ENCODE results near the gene KCP.
"Not testable (repeated sequence)": the region's sequence is repeated elsewhere in the genome, so short reads cannot be mapped to it uniquely, and the experiment has no call there.

KCP gene

DNA sequence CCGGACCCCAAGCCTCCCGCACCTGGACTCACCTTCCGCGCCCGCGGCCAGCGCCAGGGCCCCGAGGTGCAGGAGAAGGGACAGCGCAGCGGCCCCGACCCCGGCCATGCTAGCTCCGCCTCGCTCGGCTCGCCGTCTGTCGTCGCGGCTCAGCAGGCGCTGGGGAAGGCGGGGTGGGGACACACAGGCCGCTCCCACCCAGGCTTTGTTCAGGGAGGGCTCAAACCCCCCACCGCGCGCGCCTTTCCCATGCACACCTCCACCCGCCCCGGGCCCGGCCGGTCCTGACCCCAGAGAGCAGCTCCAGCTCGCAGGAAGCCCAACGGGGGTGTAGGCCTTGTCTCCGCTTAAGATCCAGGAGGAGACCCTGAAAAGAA lies at the start of gene KCP:
TSS of gene KCP (minus strand) at position 141 of the 377 bp plus-strand sequence. CDS start at position 108, 33 bp downstream.
- no peak for DNase-seq (ENCODE audit: low read depth in 2 of 2)

DNA sequence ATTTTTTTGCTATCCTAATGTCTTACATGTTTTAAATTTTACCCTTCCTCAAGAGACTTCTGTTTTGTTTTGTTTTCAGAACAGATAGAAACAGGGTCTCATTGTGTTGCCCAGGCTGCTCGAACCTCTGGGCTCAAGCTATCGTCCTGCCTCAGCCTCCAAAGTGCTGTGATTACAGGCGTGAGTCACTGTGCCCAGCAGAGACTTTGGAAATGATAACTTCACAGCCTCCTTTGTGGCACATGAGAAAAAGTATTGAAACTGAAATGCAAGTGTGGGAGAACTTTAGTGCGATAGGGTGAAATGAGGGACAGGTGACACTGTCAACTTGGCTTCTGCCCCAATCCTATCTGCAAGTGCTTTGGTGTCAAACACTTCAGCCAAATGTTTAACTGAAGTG lies 48.8 kb upstream of the KCP start:
- no peak for DNase-seq (ENCODE audit: low read depth in 2 of 2)

DNA sequence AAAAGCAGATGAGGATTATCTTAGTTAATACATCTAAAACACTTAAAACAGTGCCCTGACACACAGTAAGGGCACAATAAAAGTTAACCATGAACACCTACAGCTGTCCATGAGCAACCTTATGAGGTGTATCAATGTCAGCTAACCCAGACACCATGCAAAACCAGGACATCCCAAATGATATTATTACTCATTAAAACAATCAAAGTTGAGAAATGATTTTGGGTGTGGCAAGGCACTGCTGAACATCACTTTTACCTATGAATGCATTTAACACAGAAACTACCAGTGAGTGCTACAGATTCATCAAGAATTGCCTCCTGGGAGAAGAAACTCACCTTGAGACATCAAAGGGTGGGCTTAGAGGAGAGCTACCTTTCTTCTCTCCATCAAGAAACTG lies 45.5 kb upstream of the KCP start:
- no peak for DNase-seq (ENCODE audit: low read depth in 2 of 2)

DNA sequence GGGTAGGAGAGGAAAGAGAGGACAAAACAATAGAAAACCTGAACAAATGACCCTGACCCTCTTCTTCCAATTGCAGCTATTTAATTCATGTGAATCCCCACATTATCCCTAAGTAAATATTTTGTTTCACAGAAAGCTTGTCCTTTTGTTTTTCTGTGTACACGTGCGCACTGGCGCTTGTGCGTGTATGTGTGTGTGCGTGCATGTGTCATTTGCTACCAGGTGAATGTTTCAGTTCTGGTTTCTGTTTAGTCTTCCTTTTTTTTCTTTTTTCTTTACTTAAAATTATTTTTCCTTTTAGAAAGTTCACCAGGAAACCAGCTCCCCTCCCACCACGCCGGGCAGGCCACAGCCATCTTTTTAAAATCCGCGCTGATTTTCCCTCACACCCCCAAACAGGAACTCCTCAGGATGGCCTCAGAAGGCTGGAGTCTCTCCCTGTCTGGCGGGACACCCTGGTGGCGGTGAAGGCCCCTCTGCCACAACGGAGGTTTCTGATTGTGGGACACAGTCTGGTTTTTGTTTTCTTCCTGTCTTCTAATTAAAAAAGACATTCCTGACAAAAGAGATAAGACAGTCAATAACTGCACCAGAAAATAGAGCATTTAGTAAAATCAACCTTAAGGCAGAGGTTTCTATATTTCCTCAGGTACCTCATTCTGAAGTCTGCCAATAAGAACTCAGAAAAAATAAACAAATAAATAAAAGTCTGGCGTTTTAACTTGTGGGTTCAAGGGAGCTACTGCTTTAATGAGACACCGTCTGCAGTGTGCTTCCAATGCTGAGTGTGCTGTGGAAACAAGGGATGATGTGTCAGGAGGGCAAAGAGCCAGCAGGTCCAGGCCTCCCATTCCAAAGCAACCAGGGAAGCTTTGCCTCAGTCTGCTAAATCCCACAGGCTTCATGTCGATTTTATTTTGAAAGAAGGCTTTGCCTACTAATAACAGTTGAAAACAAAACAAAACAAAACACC lies 44.6 kb upstream of the KCP start:
- DNase-seq (ENCODE audit: low read depth in 2 of 2): no peak

DNA sequence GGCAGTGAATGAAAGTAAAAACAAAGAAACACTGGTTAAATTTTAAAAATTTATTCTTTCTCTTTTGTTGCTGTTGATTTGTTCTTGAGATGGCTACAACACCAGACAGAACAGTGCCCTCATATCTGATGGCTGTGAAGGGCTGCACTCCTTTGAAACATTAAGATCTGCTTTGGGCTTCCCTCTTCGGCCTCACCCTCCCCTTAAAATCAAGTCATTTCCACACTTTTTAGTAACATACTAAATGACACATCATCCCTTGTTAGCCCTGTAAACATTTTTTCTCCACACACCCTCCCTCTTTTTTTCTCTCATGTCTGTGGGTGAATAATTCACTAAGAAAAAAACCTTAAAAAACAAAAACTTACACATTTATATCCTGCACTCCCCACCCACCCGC lies 43.6 kb upstream of the KCP start:
- no peak for DNase-seq (ENCODE audit: low read depth in 2 of 2)

DNA sequence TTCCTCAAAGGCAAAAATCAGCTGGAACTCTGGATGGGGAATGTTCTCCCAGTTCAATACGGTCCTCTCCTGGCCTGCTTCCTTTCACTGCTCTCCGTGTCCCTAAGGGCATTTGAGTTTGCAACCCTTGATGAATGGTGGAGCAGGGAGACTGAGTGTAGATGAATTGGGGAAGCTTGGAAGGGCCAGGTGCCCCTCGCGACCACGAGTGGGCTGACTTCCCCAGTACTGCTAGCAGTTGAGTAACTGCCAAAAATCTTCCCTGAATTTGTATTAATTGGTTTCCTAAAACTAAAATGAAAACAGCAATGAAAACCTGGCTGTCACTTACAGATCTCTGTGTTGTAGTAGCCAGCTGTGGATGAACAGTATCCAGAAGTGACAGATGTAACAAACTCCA lies 40.8 kb upstream of the KCP start:
- no peak for DNase-seq (ENCODE audit: low read depth in 2 of 2)

DNA sequence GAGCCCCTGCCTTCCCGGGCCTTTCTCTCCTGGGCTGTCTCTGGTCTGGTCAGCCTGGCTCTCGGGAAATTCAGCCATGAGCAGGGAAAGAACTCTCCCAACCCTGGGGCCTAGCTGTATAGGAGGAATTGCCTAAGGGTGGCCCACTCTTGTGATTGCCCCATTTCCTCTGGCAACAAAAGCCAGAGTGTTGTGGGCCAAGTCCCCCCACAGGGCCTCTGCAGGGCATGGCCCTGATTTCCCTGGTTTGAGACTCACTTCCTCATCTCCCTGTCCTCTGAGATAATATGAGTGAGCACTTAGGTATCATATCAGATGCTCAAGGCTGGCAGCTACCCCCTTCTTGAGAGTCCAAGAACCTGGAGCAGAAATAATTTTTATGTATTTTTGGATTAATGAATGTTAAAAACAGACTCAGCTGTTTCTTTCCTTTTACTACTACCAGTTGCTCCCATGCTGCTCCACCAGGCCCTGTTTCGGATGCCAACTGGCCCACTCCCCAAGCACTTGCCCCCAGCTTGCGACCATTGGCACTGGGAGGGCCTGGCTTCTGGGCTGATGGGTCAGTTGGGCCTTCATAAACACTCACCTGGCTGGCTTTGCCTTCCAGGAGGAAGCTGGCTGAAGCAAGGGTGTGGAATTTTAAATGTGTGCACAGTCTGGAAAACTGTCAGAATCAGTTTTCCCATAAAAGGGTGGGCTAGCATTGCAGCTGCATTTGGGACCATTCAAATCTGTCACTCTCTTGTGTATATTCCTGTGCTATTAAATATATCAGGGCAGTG lies 38.7 kb upstream of the KCP start:
- no peak for DNase-seq (ENCODE audit: low read depth in 2 of 2)

DNA sequence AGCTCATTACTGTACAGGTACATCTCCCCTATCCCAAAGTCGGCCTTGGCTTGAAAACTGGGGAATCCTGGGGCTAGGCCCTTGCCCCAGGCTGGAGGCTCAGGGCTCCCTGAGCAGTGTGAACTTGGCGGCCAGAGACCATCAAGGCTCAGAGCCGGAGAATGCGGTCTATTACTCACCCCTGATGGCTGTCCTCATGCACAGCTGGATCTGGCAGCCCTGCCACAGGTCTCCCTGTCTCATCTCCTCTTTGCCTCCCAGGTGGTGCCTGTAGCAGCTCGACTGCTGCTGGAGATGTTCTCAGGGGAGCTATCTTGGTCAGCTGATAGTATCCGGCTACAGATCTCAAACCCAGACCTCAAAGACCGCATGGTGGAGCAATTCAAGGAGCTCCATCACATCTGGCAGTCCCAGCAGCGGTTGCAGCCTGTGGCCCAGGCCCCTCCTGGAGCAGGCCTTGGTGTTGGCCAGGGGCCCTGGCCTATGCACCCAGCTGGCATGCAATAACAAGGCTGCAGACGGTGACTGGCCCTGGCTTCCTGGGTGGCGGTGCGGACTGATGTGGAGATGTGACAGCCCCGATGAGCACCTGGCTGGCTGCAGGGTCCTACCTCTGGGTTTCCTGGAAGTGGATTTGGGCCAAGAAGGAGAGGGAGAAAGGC lies 37.9 kb upstream of the KCP start:
- no peak for DNase-seq (ENCODE audit: low read depth in 2 of 2)

DNA sequence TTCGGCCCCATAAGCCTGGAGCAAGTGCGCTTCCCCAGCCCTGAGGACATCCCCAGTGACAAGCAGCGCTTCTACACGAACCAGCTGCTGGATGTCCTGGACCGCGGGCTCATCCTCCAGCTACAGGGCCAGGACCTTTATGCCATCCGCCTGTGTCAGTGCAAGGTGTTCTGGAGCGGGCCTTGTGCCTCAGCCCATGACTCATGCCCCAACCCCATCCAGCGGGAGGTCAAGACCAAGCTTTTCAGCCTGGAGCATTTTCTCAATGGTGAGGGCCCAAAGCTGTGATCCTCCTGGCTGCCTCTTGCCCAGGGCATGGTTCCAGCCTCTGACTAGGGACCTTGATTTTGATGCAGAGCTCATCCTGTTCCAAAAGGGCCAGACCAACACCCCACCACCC lies 37.3 kb upstream of the KCP start:
- DNase-seq (ENCODE audit: low read depth in 2 of 2): no peak

DNA sequence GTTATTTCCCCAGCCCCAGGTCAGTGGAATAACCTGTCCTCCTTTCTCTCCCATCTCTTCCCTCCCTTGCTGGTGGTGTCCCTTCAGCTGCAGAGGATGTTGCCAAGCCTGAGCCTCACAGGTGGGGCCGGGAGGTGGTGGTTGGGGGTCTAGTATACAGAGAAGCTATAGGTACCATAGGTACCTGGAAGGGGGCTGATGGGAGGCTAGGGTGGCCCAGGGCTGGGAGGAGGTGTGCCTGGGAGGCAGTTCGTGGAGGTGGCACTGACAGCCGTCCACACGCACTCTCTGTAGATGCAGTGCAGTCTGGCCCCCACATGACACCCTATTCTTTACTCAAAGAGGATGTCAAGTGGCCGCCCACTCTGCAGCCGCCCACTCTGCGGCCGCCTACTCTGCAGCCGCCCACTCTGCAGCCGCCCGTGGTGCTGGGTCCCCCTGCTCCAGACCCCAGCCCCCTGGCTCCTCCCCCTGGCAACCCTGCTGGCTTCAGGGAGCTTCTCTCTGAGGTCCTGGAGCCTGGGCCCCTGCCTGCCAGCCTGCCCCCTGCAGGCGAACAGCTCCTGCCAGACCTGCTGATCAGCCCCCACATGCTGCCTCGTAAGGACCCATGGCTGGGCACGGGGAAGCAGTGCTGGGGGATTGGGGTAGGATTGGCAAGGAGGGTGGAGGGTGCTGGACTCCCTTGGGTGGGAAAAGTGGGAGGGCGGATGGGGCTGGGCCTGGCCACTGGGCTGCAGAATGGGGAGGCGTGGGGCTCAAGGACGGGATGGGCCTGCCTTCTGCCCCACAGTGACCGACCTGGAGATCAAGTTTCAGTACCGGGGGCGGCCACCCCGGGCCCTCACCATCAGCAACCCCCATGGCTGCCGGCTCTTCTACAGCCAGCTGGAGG lies 36.7 kb upstream of the KCP start:
- DNase-seq (ENCODE audit: low read depth in 2 of 2): no peak

DNA sequence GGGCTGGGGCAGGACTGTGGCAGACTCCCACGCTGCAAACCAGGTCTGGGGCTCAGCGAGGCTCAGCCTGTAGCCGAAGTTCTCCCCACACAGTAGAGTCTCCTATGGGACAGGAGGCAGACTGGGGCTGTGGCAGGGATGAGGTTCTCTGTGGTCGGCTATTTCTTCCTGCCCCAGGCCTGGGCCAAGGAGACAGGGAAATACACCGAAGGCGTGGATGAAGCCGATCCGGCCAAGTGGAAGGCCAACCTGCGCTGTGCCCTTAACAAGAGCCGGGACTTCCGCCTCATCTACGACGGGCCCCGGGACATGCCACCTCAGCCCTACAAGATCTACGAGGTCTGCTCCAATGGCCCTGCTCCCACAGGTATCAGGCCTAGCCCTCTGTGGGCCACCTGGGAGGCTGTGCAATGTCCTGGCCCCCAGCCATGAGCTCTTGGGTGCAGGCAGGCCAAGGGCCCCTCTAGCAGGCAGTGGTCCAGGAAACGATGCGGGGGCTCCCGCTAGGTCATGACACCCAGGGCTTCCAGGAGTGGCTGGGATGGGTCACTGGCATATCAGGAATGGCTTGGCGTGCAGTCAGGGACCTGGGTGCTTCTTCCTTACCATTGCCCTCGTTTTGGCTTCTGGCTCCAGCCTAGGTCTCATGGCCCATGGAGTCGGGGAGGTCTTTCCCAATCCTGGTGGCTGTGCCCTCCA lies 35.3 kb upstream of the KCP start:
- DNase-seq (ENCODE audit: low read depth in 2 of 2): no peak

DNA sequence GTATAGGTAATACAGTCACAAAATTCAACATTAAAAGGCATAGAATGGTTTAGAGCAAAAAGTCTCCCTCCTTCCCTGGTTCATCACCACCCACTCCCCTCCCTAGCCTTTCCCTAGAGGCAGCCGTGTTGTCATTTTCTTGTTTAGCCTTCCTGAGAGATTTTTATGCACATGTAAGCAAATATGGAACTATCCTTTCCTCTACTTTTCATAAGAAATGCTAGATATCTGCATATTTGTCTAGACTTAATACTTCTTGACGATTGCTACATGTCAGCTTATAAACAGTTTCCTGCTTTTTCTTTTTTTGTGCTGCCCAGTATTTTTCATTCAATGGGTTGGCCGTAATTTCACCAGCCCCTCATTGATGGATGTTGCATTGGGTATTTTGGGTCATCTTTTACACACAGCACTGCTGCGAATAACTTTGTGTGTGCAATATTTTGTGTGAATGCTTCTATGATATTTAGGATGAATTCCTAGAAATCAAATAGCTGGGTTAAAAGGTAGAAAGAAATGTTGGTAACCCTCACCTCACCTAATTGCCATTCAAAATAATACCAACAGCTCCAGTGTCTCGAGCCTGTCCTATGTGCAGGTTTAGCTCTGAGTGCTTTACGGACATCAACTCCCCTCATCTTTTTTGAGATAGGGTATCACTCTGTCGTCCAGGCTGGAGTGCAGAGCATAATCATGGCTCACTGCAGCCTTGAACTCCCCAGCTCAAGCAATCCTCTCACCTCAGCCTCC lies 34.2 kb upstream of the KCP start:
- DNase-seq (ENCODE audit: low read depth in 2 of 2): no peak

DNA sequence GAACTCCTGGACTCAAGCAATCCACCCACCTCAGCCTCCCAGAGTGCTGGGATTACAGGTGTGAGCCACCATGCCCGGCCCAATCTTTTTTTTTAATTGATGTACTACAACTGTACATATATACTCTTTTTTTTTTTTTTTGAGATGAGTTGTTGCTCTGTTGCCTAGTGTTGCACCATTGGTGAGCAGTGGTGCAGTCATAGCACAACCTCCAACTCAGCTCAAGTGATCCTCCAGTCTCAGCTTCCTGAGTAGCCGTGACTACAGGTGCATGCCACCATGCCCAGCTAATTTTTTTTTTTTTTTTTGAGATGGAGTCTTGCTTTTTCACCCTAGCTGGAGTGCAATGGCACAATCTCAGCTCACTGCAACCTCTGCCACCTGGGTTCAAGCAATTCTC lies 32.7 kb upstream of the KCP start:
- not testable (repeated sequence) for DNase-seq (ENCODE audit: low read depth in 2 of 2)

DNA sequence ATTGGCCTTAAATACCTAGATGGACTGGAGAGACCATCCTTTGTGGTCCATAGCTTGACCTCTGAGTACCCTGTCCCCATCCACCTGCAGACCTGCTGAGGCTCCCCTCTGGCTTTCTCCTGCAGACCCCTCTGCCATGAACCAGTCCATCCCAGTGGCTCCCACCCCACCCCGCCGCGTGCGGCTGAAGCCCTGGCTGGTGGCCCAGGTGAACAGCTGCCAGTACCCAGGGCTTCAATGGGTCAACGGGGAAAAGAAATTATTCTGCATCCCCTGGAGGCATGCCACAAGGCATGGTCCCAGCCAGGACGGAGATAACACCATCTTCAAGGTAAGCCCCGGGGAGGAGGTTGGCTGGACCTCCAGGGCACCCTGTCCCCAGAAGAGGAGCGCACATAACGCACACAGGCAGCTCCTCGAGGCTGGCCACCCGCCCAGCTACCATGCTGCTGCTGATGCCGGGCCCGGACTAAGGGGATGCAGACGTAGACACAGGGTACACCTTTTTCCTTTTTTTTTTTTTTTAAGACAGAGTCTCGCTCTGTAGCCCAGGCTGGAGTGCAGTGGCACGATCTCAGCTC lies 31.5 kb upstream of the KCP start:
- DNase-seq (ENCODE audit: low read depth in 2 of 2): no peak

DNA sequence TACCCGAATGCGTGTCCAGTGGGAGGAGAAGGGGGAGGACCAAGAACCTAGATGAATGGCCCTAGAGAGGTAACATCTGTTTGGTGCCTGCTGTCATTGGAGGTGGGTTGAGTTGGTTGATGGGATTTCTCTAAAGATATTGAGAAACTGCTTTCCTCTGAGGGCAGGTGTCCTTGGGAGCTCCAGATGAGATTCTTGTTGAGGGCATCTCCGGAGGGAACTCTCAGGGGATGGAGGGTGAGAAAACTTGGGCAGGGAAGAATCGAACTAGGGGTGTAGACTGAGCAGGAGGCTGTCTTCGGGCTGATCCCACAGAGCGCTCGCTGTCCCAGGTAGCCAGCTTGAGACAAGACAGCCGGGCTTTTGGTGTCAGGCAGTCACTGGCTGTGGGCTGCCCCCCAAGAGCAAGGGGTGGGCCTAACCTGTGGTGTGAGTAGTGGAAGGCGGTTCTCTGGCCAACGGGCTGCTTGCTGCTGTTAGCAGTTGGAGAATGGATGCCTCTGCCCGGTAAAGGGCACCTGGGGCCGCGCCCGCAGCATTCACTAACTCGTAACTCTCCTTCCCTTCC lies 30.9 kb upstream of the KCP start:
- no peak for DNase-seq (ENCODE audit: low read depth in 2 of 2)

DNA sequence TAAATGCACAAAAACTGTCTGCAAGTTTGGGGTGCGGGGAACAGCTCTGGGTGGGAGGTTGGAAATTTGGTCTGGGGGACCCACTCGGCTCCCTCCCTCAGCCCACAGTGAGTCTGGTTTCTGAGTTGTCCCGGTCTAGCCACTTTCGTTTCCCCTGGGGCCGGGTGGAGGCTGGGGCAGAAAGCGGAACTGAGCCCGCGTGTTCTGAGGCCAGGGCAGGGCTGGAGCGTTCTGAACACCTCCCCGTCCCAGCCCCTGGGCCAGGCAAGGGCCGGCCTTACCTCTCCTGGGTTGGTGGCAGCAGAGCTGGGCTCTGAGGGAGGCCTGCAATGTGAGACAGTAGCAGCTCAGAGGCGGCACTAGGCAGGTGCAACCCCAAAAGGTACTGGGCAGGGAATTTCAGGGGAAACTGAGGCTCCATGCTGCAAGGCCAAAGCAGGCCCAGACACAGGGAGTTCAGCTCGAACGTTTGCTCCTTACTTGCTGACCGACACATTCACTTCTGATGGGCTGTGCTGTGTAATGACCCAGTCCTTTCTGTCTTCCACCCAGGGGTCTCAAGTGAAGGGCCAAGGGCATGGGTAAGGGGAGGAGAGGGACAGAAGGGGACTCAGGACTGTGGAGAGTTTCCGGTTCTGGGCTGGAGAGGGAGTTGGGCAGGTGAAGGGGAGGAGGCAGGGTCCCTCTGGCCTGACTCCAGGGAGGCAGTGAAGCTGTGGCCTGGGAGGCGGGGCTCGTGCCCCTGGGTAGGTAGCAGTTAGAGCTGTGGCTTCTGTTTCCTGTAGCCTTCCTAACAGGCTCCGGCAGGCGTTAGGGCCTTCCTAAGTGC lies 30.2 kb upstream of the KCP start:
- no peak for DNase-seq (ENCODE audit: low read depth in 2 of 2)

DNA sequence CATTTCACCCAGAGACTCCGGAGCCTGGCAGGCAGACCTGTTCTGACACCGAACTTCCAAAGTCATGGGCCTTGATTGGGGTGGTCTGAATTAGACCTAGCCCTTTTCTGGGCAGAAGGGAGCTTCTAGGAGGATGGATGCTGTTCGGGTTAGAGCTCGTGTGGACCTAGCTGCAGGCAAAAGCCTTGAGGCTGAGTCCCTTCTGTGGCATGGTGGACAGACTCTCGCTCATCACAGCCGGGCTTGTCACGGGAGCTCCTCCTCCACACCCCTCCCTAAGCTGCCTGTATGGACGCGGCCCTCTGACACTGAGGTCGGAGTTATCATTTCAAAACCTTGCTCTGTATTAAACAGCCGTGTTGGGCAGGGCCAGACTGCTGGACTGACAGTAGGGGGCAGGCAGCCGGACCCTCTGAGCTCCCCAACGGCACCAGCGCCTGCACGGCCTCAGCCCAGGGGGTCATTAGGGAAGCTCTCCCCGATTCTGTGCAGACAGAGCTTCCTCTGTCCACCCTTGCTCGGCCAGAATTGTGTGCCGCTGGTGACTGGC lies 29.4 kb upstream of the KCP start:
- no peak for DNase-seq (ENCODE audit: low read depth in 2 of 2)

All from stimulated activated CD4-positive, alpha-beta T cell treated with anti-CD3 and anti-CD28 coated beads, Interleukin-1b, Interleukin-23, amount 100 ng/mL, for 1 hour (primary cell).